SK-N-MC (cell line): ENCODE results near the gene TFEB.

Experiments
- DNase-seq: peaks from one replicate; pipeline ENCODE4 v3.0.0-alpha.2; 2011; ENCODE audit warnings: low read depth, low spot score
- H3K27ac ChIP-seq: fragments of 200-600 bp; sonication (generic); 2 replicates; pipeline ENCODE4 v1.5.1; 2016; ENCODE audit warnings: mixed run types
- H3K36me3 ChIP-seq: fragments of 200-600 bp; sonication (generic); 2 replicates; pipeline ENCODE4 v1.6.1; 2017; ENCODE audit warnings: antibody characterized with exemption, low read length, mixed read lengths; ENCODE audit not compliant: insufficient read depth
- H3K4me3 ChIP-seq: fragments of 200-600 bp; sonication (generic); 2 replicates; pipeline ENCODE4 v1.5.1; 2016
- H3K9ac ChIP-seq: fragments of 200-600 bp; sonication (generic); 2 replicates; pipeline ENCODE4 v1.8.0; 2017; ENCODE audit warnings: mixed run types, mixed read lengths; ENCODE audit not compliant: insufficient read length
- H3K9me3 ChIP-seq: fragments of 200-600 bp; sonication (generic); 2 replicates; pipeline ENCODE4 v1.6.1; 2017; ENCODE audit warnings: low read depth, mild to moderate bottlenecking, antibody characterized with exemption, low read length, moderate library complexity, mixed read lengths
- EZH2 ChIP-seq: fragments of 200-600 bp; sonication (generic); IDR thresholded peaks from one replicate; pipeline ENCODE4 v1.6.1; 2017; ENCODE audit warnings: antibody characterized with exemption
- FOXP2 ChIP-seq: optimal IDR thresholded peaks from 2 replicates; pipeline ENCODE3; 2011; ENCODE audit warnings: mild to moderate bottlenecking, moderate library complexity; ENCODE audit not compliant: insufficient read depth; ENCODE audit errors: extremely low read length, control extremely low read depth
- POLR2AphosphoS5 ChIP-seq: IDR thresholded peaks from 2 replicates; pipeline ENCODE4 v1.6.1; 2012; ENCODE audit warnings: mild to moderate bottlenecking, low read depth, low read length, borderline replicate concordance

Gene TFEB

DNA sequence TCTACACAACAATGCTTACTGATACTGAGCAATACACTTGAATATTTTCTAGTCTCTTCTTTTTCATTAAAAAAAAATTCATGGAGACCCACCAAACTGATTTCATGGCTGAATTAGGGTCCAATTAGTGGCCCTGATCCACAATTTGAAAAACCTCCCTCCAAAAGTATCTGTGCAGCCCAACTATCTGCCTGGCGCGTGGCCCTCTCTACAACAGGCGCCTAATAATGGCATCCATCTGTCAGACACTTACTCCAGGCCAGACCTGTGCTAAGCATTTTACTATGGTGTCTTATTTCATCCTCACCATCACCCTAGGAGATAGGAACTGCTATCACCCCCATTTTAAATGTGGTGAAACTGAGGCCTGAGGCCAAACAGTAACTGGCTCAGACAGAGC is 14.0 kb downstream of the TFEB start:
- H3K9me3 ChIP-seq = no peaks in the 10 kb centered on the region
- no peak for DNase-seq
- H3K4me3 ChIP-seq = no peak overlapping the region
- H3K36me3 ChIP-seq = no peaks in the 10 kb centered on the region
- H3K9ac ChIP-seq = no peak overlapping the region
- TF ChIP-seq POLR2AphosphoS5 (no peak), FOXP2 (no peak), EZH2 (no peak)
- H3K27ac ChIP-seq = 0 out of 2 replicates have a peak overlapping the region, but pooled peaks have one; percentile 36

DNA sequence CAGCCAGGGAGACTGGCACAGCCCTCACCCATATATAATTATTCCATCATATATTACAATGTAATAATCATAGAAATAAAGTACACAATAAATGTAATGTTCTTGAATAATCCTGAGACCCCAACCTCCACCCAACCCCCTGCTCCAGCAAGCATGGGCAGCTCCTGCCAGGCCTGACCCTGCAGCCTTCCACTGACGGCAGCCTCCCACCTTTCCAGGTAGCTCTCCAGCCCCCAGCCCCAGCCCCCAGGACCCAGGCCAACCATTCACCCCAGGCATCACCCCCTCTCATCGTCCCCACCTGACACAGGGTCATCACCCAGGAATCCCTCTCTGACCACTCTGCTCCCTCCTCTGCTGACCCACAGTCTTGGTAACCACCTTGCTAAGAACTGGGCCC is 14.6 kb downstream of the TFEB start:
- no peak for DNase-seq

DNA sequence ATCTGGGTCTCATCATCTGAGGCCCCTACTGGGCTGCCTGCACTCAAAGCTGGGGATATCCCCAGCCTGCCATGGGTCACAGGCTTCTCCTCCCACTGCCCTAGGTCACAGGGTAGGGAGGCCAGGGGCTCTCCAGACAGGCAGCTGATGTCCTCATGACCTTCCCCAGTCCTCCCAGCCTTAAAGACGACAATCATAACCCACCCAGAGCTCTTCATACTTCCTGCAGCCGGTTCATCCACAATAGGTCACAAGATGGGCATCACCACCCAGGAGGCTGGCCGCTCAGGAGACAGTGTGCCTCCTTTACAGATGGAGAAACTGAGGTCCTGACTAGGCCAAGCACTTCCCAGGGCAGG is 15.2 kb downstream of the TFEB start:
- no peak overlapping the region for H3K4me3 ChIP-seq
- no peak overlapping the region for H3K27ac ChIP-seq
- no peak for TF ChIP-seq POLR2AphosphoS5
- no peak for TF ChIP-seq FOXP2
- no peak for TF ChIP-seq EZH2
- H3K9me3 ChIP-seq = no peaks in the 10 kb centered on the region
- DNase-seq = no peak
- no peaks in the 10 kb centered on the region for H3K36me3 ChIP-seq
- H3K9ac ChIP-seq = no peak overlapping the region

More for the DNA sequence above, 14.6 kb downstream of the TFEB start:
- no peak for TF ChIP-seq EZH2
- TF ChIP-seq FOXP2 = no peak
- no peak for TF ChIP-seq POLR2AphosphoS5
- Histone ChIP-seq H3K9me3 (no peaks in the 10 kb centered on the region), H3K27ac (no peak overlapping the region), H3K36me3 (no peaks in the 10 kb centered on the region), H3K9ac (no peak overlapping the region), H3K4me3 (no peak overlapping the region)

DNA sequence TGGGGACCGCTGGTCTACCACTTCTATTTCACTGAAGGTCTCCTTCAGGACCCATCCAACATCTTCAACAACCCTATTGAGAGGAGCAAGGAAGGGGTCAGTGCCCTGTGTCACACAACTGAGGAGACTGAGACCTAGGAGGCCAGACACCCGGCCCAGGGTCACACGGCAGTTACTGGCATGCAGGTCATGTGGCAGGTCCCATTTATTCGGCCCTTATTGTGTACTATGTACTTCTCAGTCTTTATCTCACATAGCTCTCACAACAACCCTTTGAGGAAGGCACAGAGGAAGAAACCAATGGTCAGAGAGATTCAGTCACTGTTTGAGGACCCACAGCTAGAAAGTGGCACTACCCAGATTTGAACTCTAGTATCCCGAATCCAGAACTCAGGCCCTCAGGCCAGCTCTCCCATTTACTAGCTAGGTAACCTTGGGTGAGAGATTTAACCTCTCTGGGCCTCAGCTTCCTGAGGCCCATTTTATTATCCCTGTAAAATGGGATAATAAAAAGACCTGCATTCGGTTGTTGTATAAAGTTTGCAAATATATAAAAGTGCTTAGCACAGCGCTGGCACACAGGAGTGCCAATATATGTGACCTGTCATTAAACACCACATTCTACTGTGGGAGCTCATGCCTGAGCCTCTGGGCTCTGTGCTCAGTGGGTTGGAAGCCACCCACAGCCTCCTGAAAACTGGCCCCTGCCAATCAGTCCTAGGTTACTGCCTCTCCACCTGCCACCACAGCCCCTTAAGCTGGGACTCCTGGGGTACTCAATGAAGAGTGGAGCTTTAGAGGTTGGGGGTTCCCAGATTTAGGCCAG is 15.8 kb downstream of the TFEB start:
- no peak overlapping the region for H3K27ac ChIP-seq
- TF ChIP-seq POLR2AphosphoS5 = no peak
- no peak for TF ChIP-seq FOXP2
- TF ChIP-seq EZH2 = no peak
- H3K36me3 ChIP-seq = no peaks in the 10 kb centered on the region
- no peaks in the 10 kb centered on the region for H3K9me3 ChIP-seq
- H3K9ac ChIP-seq = no peak overlapping the region
- no peak for DNase-seq
- H3K4me3 ChIP-seq = no peak overlapping the region

DNA sequence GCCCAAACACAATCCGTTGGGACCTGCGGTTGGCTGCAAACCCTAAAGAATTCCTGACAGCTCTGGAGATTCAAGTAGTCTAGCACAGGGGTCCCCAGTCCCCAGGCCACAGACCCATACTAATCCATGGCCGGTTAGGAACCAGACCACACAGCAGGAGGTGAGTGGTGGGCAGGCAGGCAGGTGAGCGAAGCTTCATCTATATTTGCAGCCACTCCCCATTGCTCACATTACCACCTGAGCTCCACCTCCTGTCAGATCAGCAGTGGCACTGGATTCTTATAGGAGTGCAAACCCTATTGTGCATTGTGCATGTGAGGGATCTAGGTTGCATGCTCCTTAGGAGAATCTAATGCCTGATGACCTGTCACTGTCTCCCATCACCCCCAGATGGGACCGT is 16.6 kb downstream of the TFEB start:
- H3K36me3 ChIP-seq = no peaks in the 10 kb centered on the region
- 0 out of 2 replicates have a peak overlapping the region, but pooled peaks have one; percentile 13 for H3K27ac ChIP-seq
- TF ChIP-seq FOXP2 = no peak
- TF ChIP-seq POLR2AphosphoS5 = no peak
- no peak for TF ChIP-seq EZH2
- no peak overlapping the region for H3K9ac ChIP-seq
- no peak overlapping the region for H3K4me3 ChIP-seq
- H3K9me3 ChIP-seq = no peaks in the 10 kb centered on the region
- no peak for DNase-seq

- Histone ChIP-seq H3K27ac (peak overlapping the region; percentile 67), H3K9ac (no peak overlapping the region), H3K4me3 (peak overlapping the region; percentile 31), H3K36me3 (no peaks in the 10 kb centered on the region), H3K9me3 (no peaks in the 10 kb centered on the region)
- TF ChIP-seq EZH2 (no peak), POLR2AphosphoS5 (no peak), FOXP2 (no peak)
- DNase-seq = peak; percentile 37
These were observed 18.0 kb downstream of the TFEB start for GRCh38 chr6:41717392-41717736.

GRCh38 chr6:41716516-41717391 is 18.7 kb downstream of the TFEB start:
- Histone ChIP-seq H3K9ac (no peak overlapping the region), H3K36me3 (no peaks in the 10 kb centered on the region), H3K27ac (peak overlapping the region; percentile 67), H3K9me3 (no peaks in the 10 kb centered on the region), H3K4me3 (peak overlapping the region; percentile 31)
- no peak for DNase-seq
- TF ChIP-seq EZH2 = no peak
- no peak for TF ChIP-seq FOXP2
- TF ChIP-seq POLR2AphosphoS5 = no peak

- Histone ChIP-seq H3K27ac (no peak overlapping the region), H3K4me3 (no peak overlapping the region)
These were observed 19.5 kb downstream of the TFEB start for GRCh38 chr6:41715795-41716515.

More at GRCh38 chr6:41715795-41716515, 19.5 kb downstream of the TFEB start:
- no peak for DNase-seq
- Histone ChIP-seq H3K9ac (no peak overlapping the region), H3K36me3 (no peaks in the 10 kb centered on the region), H3K9me3 (no peaks in the 10 kb centered on the region)
- TF ChIP-seq POLR2AphosphoS5 (no peak), FOXP2 (no peak), EZH2 (no peak)
